Vagina (tissue), 2 donors: ENCODE measurements around the gene PFDN5.

Source experiments
- POLR2A ChIP-seq, 2 donors: fragments of 450-650 bp; IDR thresholded peaks; one replicate each; pipeline ENCODE4 v1.6.1; 2017; ENCODE audit warnings: antibody characterized with exemption in 2 of 2, mild to moderate bottlenecking in 2 of 2, moderate library complexity in 2 of 2
- POLR2AphosphoS5 ChIP-seq, 2 donors: sonication (generic); formaldehyde crosslinking; IDR thresholded peaks; one replicate each; pipeline ENCODE4 v1.9.0; 2017; ENCODE audit warnings: antibody characterized with exemption in 2 of 2, mild to moderate bottlenecking in 2 of 2, low read depth in 1 of 2; ENCODE audit not compliant: insufficient read depth in 1 of 2
- TF ChIP-seq, protein P1 (sequence below), 3 experiments: fragments of 450-650 bp in 2 of 3; fragments of 200-600 bp in 1 of 3; sonication (generic) in 1 of 3; IDR thresholded peaks; one replicate each; pipeline ENCODE4 v1.5.1; 2017 to 2019; ENCODE audit warnings: antibody characterized with exemption in 3 of 3, mild to moderate bottlenecking in 2 of 3, moderate library complexity in 2 of 3

DNA sequence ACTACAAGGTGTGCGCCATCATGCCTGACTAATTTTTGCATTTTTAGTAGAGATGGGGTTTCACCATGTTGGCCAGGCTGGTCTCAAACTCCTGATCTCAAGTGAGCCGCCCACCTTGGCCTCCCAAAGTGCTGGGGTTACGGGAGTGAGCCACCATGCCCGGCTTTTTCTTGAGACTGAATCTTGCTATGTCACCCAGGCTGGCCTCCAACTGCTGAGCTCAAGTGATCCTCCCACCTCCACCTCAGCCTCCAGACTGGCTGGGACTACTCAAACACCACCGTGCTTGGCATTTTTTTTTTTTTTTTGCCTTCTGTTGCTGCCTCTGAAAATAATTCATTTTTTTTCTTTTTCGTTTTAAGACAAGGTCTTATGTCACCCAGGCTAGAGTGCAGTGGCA is 35.5 kb upstream of the PFDN5 start:
- TF ChIP-seq, protein P1, sequence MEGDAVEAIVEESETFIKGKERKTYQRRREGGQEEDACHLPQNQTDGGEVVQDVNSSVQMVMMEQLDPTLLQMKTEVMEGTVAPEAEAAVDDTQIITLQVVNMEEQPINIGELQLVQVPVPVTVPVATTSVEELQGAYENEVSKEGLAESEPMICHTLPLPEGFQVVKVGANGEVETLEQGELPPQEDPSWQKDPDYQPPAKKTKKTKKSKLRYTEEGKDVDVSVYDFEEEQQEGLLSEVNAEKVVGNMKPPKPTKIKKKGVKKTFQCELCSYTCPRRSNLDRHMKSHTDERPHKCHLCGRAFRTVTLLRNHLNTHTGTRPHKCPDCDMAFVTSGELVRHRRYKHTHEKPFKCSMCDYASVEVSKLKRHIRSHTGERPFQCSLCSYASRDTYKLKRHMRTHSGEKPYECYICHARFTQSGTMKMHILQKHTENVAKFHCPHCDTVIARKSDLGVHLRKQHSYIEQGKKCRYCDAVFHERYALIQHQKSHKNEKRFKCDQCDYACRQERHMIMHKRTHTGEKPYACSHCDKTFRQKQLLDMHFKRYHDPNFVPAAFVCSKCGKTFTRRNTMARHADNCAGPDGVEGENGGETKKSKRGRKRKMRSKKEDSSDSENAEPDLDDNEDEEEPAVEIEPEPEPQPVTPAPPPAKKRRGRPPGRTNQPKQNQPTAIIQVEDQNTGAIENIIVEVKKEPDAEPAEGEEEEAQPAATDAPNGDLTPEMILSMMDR (IDR thresholded peaks at IDR 0.05): no peak
- TF ChIP-seq POLR2AphosphoS5 (IDR thresholded peaks at IDR 0.05; ENCODE audit: insufficient read depth in 1 of 2, low read depth in 1 of 2) (no peak), POLR2A (IDR thresholded peaks at IDR 0.05) (no peak)
